DMS53 treated with DMSO at 0.1 percent for 48 hours (cell line): ENCODE results near the gene KNCN.

Experiments
- DNase-seq: peaks from one replicate; lab custom pipeline; 2025; ENCODE audit not compliant: unreplicated experiment; lab: John Stamatoyannopoulos, UW

KNCN gene

GRCh38 chr1:46544561-46545240 is 6.7 kb downstream of the KNCN start:
- no peak for DNase-seq

DNA sequence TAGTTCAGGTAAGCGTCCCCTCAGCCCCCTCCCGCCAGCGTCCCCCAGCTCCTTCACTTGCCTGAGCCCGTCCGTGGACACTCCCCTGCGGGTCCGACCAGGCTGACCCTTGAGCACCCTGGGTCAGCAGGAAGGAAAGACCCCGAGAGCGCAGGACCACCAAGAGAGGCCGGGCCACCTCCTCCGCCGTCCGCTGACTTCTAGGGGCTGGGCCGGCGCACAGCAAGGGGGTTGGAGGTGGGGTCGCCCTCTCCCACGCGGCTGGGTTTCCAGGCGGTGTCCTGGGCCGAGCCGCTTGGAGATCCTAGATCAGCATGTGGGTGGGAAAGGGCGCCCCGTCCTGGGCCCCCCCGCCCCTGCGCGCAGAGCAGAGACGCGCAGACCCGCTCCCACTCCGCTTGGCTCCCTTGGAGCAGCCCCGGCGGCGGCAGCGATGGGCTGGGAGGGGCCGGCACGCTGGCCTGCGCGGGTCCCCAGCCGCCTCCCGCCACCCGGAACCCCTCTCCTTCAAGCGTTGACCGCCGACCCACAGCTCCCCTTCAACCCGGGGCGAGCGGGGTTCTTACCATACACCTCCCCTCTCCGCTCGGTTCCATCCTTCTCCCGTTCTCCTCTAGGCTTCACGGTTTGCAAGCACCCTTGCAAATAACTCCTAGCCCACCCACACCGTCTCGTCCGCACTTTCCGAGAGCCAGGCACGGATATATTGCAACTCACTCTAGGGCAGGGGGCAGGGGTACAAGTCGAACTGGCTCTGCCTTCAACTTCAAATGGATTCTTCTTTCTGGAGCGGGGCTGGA is 7.5 kb downstream of the KNCN start:
- no peak for DNase-seq

DNA sequence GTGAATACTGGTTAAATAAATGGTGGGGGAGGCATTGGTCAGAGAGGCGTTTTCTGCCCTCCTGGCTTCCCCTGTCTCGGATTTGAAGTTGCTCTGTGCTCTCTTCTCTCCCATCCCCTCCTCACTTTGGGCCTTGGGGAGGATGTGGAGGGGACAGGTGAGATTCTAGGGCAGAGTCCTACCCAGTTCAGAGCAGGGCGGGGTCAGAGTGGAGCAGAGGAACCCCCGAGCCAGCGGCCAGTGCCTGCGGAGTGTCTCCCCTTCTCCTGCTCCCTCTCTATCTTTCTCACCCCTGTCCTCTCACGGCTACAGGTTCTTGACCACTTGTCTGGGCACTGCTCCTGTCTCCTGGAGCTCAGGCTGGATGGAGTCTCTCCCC is 8.1 kb downstream of the KNCN start:
- DNase-seq, result no peak

GRCh38 chr1:46539972-46540371 is 11.5 kb downstream of the KNCN start:
- no peak for DNase-seq

GRCh38 chr1:46538147-46538546 is 13.3 kb downstream of the KNCN start:
- DNase-seq, result no peak

DNA sequence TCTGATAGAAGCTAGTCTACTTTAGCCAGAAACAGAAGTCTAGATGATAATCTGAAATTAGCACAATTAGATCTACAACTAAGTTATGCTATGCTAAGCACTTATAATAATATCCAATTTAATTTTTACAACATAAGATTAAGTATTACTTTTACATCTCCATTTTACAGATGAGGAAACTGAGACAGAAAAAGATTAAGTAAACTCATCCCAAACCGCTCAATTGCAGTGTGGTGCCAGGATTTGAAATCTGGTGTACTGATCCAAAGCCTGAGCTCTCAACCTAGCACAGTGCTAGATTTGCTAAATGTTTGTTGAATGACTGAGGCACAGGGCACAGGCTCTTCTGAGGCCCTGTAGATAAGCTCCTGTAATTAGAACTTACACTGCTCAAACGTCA is 13.8 kb downstream of the KNCN start:
- DNase-seq, result no peak

DNA sequence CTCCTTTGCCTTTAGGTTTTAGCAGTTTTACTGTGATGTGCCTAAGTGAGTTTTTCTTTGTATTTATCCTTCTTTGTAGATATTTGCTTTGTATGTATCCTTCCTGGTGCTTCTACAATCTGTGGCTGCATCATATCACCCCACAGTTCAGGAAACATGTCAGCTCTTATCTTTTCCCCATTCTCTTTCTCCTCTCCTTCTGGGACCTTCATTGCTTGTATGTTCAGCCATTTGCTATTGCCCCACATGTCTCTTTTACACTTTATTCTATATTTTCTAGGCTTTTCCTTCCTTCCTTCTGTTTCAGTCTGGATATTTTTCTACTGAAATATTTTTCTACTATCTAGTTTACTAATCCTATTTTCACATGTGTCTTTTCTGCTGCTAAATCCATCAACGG is 14.9 kb downstream of the KNCN start:
- DNase-seq, result no peak

- peak; percentile 80 for DNase-seq
Observed at GRCh38 chr1:46535063-46535462, 16.4 kb downstream of the KNCN start.

DNA sequence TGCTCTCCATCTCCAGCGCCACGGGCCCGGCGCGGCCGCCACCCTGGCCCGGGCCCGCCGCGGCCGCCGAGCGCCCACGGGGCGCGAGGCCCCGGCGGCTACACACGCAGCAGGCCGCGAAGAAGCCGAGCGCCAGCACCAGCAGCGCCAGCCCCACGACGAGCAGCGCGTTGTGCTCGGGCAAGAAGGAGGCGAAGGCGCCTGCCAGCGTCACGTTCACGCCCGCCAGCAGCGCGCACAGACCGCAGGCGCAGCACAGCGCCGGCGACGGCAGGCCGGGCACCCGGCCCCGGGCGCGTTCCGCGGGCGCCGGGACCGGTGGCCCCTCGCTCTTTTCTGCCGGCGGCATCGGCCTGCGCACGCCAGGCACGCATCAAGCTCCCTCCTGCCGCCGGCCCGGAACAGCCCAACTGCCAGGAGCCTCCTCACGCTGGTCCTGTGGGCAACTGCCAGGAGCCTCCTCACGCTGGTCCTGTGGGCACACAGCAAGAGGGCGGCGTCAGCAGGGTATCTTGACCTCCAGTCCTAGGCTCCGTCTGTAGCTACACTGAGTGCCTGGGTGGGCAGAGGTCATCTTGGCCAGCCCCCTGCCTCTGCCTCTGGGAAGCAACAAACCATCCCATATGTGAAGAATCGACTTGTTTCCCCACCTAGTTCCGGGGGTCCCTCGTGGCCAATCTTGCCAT is 18.1 kb downstream of the KNCN start:
- DNase-seq, result no peak

DNA sequence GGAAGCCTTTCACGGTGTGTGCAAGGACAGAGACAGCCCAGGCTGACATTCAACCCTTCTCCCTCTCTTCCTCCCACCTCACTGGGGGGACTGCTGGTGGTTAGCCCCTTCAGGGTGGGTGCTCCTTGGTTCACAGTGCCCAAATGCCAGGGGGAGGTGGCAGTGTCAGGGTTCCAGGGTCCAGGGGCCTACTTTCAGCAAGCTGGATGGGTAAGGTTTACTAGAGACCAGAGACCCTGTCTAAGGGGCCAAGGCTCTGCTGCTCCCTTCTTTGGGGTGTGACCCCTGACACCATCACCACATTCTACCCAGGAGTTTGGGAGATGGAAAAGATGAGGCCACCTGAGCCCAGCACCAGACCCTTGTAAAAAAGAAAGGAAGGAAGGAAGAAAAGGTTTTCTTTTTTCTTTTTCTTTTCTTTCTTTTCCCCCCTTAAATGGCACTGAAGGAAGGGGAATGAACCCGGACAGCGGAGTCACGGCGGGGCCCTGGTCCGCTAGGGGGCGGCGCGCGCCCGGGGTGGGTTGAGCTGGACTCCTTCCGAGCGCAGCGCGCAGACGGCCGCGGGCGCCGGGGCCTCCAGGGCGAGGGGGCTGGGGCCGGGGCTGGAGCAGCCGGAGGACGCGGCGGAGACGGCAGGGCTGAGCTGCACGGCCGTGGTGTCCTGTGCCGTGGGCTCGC is 18.8 kb downstream of the KNCN start:
- DNase-seq, result peak; percentile 21

GRCh38 chr1:46532095-46532494 is 19.4 kb downstream of the KNCN start:
- no peak for DNase-seq

GRCh38 chr1:46530791-46531409 is 20.5 kb downstream of the KNCN start:
- DNase-seq, result no peak

- no peak for DNase-seq
Observed at GRCh38 chr1:46530311-46530710, 21.1 kb downstream of the KNCN start.

GRCh38 chr1:46529031-46529630 is 22.3 kb downstream of the KNCN start:
- no peak for DNase-seq

DNA sequence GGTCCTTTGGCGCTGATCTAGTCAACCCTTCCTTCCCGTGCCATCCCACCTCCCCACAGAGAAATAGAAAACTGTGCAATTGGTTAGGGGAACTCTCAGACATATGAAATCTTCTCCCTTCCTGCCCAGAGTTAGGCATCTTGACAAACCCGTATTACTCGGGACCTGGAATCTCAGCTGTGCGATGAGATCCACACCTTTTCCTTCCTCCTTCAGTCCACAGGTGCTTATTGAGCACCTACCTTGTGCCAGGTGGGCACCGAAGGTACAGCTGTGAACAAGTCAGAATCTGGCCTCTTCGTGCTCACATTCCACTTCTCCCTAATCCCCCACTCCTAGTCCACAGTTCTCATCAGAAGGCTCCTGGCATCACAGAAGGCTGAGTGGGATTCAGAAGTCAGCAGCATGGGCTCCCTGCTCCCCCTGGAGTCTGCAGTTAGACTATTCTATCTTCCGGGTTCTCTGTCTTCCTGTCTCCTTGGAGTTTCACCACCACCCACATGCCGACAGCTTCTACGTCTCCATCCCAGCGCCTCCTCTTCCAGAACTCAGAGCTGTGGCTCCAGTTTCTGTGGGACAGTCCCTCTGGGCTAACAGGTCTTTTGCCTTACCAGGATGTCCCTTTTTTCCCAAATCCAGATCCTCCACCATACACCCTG is 23.0 kb downstream of the KNCN start:
- DNase-seq, result no peak

- DNase-seq, result peak; percentile 85
Observed at GRCh38 chr1:46527474-46528296, 23.8 kb downstream of the KNCN start.

GRCh38 chr1:46526691-46527291 is 24.7 kb downstream of the KNCN start:
- DNase-seq, result no peak

GRCh38 chr1:46526013-46526690 is 25.3 kb downstream of the KNCN start:
- DNase-seq, result no peak
